ENCODE measurements around the gene MOSPD3. TPM values are rescaled to one million over a fixed set of nuclear protein-coding genes. Genes with fewer than 3 reads are reported as not detected.

MOSPD3 gene
- total and polyA plus RNA-seq, 2 of the 13 experiments (the other 11 are each of a cell fraction or from before 2014, with no cell fraction given), result 7.6 to 8.8 TPM

GRCh38 chr7:100570954-100571828 is 41.1 kb upstream of the MOSPD3 start (continued):
- 0 out of 2 replicates have a peak, but pooled peaks have one; percentile 32 for TF ChIP-seq TRIM24 (CRISPR knock-in tag; IDR thresholded peaks at IDR 0.05)
- TF ChIP-seq CENPT (CRISPR knock-in tag; IDR thresholded peaks at IDR 0.05; ENCODE audit: low read depth), result no peak
- no peak for TF ChIP-seq KLF9 (CRISPR knock-in tag; IDR thresholded peaks at IDR 0.05; ENCODE audit: low read depth)
- no peak for TF ChIP-seq ATF7 (IDR thresholded peaks at IDR 0.05)
- 0 out of 2 replicates have a peak, but pooled peaks have one; percentile 39 for TF ChIP-seq ATF7 (CRISPR knock-in tag; IDR thresholded peaks at IDR 0.05)
- TF ChIP-seq NKX3-1 (CRISPR knock-in tag; IDR thresholded peaks at IDR 0.05), result no peak
- TF ChIP-seq CBFB (CRISPR knock-in tag; IDR thresholded peaks at IDR 0.05), result no peak
- no peak for TF ChIP-seq WIZ (CRISPR knock-in tag; IDR thresholded peaks at IDR 0.05)
- 0 out of 2 replicates have a peak, but pooled peaks have one; percentile 51 for TF ChIP-seq ZNF749 (CRISPR knock-in tag; IDR thresholded peaks at IDR 0.05; ENCODE audit: borderline replicate concordance)
- no peak for TF ChIP-seq ZNF646 (CRISPR knock-in tag; IDR thresholded peaks at IDR 0.05)
- TF ChIP-seq ZNF430 (CRISPR knock-in tag; IDR thresholded peaks at IDR 0.05), result 0 out of 2 replicates have a peak, but pooled peaks have one; percentile 59
- TF ChIP-seq ZMYM4 (CRISPR knock-in tag; IDR thresholded peaks at IDR 0.05), result 0 out of 2 replicates have a peak, but pooled peaks have one; percentile 16
- no peak for TF ChIP-seq TRIM22 (IDR thresholded peaks at IDR 0.05)
- no peak for TF ChIP-seq NFKBIZ (CRISPR knock-in tag; IDR thresholded peaks at IDR 0.05)
- TF ChIP-seq ARNTL (CRISPR knock-in tag; IDR thresholded peaks at IDR 0.05), result no peak
- TF ChIP-seq ZNF879 (CRISPR knock-in tag; IDR thresholded peaks at IDR 0.05), result no peak
- peak; percentile 37; the same call in 1 of the 2 replicates for TF ChIP-seq HMGXB3 (CRISPR knock-in tag; IDR thresholded peaks at IDR 0.05; ENCODE audit: borderline replicate concordance)
- TF ChIP-seq CEBPB (IDR thresholded peaks at IDR 0.05; ENCODE audit: borderline replicate concordance, low read depth, low read length), result no peak
